Measurements from ENCODE around the gene DCTN2.

DCTN2 gene

GRCh38 chr12:57586832-57587429 is 39.9 kb upstream of the DCTN2 start:
- no peak for TF ChIP-seq CTCF (IDR thresholded peaks at IDR 0.05; ENCODE audit: borderline replicate concordance, control extremely low read depth, extremely low read depth, insufficient read depth, missing control alignments)
- DNase-seq (ENCODE audit: low spot score) = no peak
- in situ Hi-C loops (cut with MboI; ENCODE audit: low sequenced_read_pairs, unreplicated experiment) = no loop called here

GRCh38 chr12:57586128-57586527 is 39.1 kb upstream of the DCTN2 start:
- in situ Hi-C loops (cut with MboI; ENCODE audit: low sequenced_read_pairs, unreplicated experiment) = no loop called here
- TF ChIP-seq CTCF (IDR thresholded peaks at IDR 0.05; ENCODE audit: borderline replicate concordance, control extremely low read depth, extremely low read depth, insufficient read depth, missing control alignments) = no peak
- DNase-seq (ENCODE audit: low spot score) = no peak

- TF ChIP-seq CTCF (IDR thresholded peaks at IDR 0.05; ENCODE audit: borderline replicate concordance, control extremely low read depth, extremely low read depth, insufficient read depth, missing control alignments) = no peak
These were observed 38.2 kb upstream of the DCTN2 start for GRCh38 chr12:57585156-57585555.

GRCh38 chr12:57584690-57585089 is 37.7 kb upstream of the DCTN2 start:
- DNase-seq (ENCODE audit: low spot score) = no peak
- in situ Hi-C loops (cut with MboI; ENCODE audit: low sequenced_read_pairs, unreplicated experiment) = no loop called here
- TF ChIP-seq CTCF (IDR thresholded peaks at IDR 0.05; ENCODE audit: borderline replicate concordance, control extremely low read depth, extremely low read depth, insufficient read depth, missing control alignments) = no peak

More at GRCh38 chr12:57585156-57585555, 38.2 kb upstream of the DCTN2 start:
- DNase-seq (ENCODE audit: low spot score) = no peak
- in situ Hi-C loops (cut with MboI; ENCODE audit: low sequenced_read_pairs, unreplicated experiment) = no loop called here

- TF ChIP-seq CTCF (IDR thresholded peaks at IDR 0.05; ENCODE audit: borderline replicate concordance, control extremely low read depth, extremely low read depth, insufficient read depth, missing control alignments) = no peak
- in situ Hi-C loops (cut with MboI; ENCODE audit: low sequenced_read_pairs, unreplicated experiment) = no loop called here
- no peak for DNase-seq (ENCODE audit: low spot score)
These were observed 37.1 kb upstream of the DCTN2 start for GRCh38 chr12:57584050-57584449.

GRCh38 chr12:57583008-57583831 is 36.2 kb upstream of the DCTN2 start:
- in situ Hi-C loops (cut with MboI; ENCODE audit: low sequenced_read_pairs, unreplicated experiment) = no loop called here
- DNase-seq (ENCODE audit: low spot score) = peak; percentile 87

More at GRCh38 chr12:57583008-57583831, 36.2 kb upstream of the DCTN2 start:
- peak; percentile 86 for TF ChIP-seq CTCF (IDR thresholded peaks at IDR 0.05; ENCODE audit: borderline replicate concordance, control extremely low read depth, extremely low read depth, insufficient read depth, missing control alignments)
